Common myeloid progenitor, CD34-positive (primary cell): ENCODE data around the gene BMP7.
"Not testable (repeated sequence)": the region's sequence is repeated elsewhere in the genome, so short reads cannot be mapped to it uniquely, and the experiment has no call there.

ENCODE experiments used
- CTCF ChIA-PET: fragments of 350-600 bp; sonication (Branson Sonifier 250); formaldehyde crosslinking; loops from one replicate; lab custom pipeline; 2021; ENCODE audit warnings: antibody characterized with exemption; lab: Charles Lee
- POLR2A ChIA-PET: fragments of 350-600 bp; sonication (Branson Sonifier 250); formaldehyde crosslinking; loops from one replicate; lab custom pipeline; 2021; ENCODE audit warnings: antibody characterized with exemption; lab: Charles Lee
- DNase-seq, 3 donors: peaks; one replicate each; pipeline versions ENCODE4 v3.0.0 to v3.0.0-alpha.2; 2013
- H3K27ac ChIP-seq, 2 experiments: 1 replicate in 1 of 2; 2 replicates in 1 of 2; pipeline ENCODE4 v1.7.0; 2013; ENCODE audit warnings: inconsistent platforms in 2 of 2, low read length in 2 of 2, mild to moderate bottlenecking in 2 of 2, low read depth in 1 of 2, moderate library complexity in 1 of 2; ENCODE audit not compliant: severe bottlenecking in 2 of 2, insufficient read depth in 1 of 2, poor library complexity in 1 of 2
- H3K27me3 ChIP-seq, 5 experiments: replicated peaks in 2 of 5; 1 replicate in 3 of 5; 2 replicates in 2 of 5; pipeline versions ENCODE4 v1.6.1 to v1.7.0; 2013; ENCODE audit warnings: low read length in 4 of 5, mild to moderate bottlenecking in 2 of 5, moderate library complexity in 2 of 5, inconsistent platforms in 1 of 5; ENCODE audit not compliant: insufficient read depth in 5 of 5, control insufficient read depth in 4 of 5
- H3K36me3 ChIP-seq, 4 experiments: 1 replicate in 2 of 4; 2 replicates in 2 of 4; pipeline versions ENCODE4 v1.6.1 to v1.7.0; 2013; ENCODE audit warnings: low read length in 3 of 4, control low read depth in 1 of 4, mild to moderate bottlenecking in 1 of 4; ENCODE audit not compliant: control insufficient read depth in 4 of 4, insufficient read depth in 4 of 4
- H3K4me1 ChIP-seq, 4 experiments: 1 replicate in 3 of 4; 2 replicates in 1 of 4; pipeline versions ENCODE4 v1.6.1 to v1.7.1; 2013; ENCODE audit warnings: low read length in 3 of 4, mild to moderate bottlenecking in 3 of 4, control low read depth in 1 of 4, inconsistent platforms in 1 of 4, moderate library complexity in 1 of 4; ENCODE audit not compliant: control insufficient read depth in 4 of 4, insufficient read depth in 4 of 4; ENCODE audit errors: control extremely low read depth in 1 of 4
- H3K4me3 ChIP-seq, 7 experiments: 1 replicate in 4 of 7; 2 replicates in 3 of 7; pipeline versions ENCODE4 v1.5.1 to v1.7.0; 2013; ENCODE audit warnings: mild to moderate bottlenecking in 7 of 7, low read length in 6 of 7, moderate library complexity in 6 of 7, inconsistent platforms in 2 of 7, low read depth in 2 of 7, control low read depth in 1 of 7; ENCODE audit not compliant: insufficient read depth in 4 of 7, control insufficient read depth in 1 of 7; ENCODE audit errors: extremely low read depth in 1 of 7
- H3K9me3 ChIP-seq, 5 experiments: 1 replicate in 4 of 5; 2 replicates in 1 of 5; pipeline versions ENCODE4 v1.6.1 to v1.7.1; 2013; ENCODE audit warnings: low read length in 4 of 5, mild to moderate bottlenecking in 2 of 5, inconsistent platforms in 1 of 5, low read depth in 1 of 5, moderate library complexity in 1 of 5; ENCODE audit not compliant: control insufficient read depth in 4 of 5, insufficient read depth in 2 of 5; ENCODE audit errors: control extremely low read depth in 1 of 5
- WGBS: methylation state at CpG from one replicate; pipeline ENCODE4 v1.1.5; 2013; ENCODE audit not compliant: insufficient coverage; 5-methylcytosine and 5-hydroxymethylcytosine counted together

BMP7 gene

DNA sequence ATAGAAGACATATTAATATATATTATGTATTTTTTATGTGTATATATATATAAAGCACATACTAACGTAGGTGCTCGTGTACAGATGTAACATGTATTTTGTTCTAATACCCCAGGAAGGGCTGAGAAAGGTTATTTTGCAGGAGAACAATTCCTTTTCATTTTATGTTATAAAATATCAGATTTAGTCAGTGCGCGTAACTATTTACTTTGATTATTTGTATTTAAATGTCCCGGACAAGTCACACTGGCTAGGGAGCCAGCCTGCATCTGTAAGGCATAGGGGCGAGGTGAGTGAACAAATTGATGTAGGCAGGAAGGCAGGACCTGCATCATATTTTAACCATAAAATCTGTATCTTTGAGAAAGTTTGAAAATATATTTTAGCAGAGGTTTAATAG, 74.1 kb downstream of the BMP7 start:
- no peaks in the 10 kb centered on the region for H3K4me1 ChIP-seq
- H3K9me3 ChIP-seq: no peaks in the 10 kb centered on the region
- no peaks in the 10 kb centered on the region for H3K36me3 ChIP-seq
- POLR2A ChIA-PET: no interaction called here
- no peak overlapping the region for H3K4me3 ChIP-seq
- DNase-seq: no peak
- 100% methylated on average over 1 of the region's 6 CpGs for WGBS
- CTCF ChIA-PET: no interaction called here
- H3K27me3 ChIP-seq: peaks cover 0 to 19% (median 2%) of the 10 kb centered on the region in 5 experiments
- H3K27ac ChIP-seq: no peak overlapping the region

- H3K36me3 ChIP-seq, DNase-seq, H3K9me3 ChIP-seq, H3K27ac ChIP-seq, H3K4me1 ChIP-seq, H3K4me3 ChIP-seq, CTCF ChIA-PET, POLR2A ChIA-PET: not testable (repeated sequence)
- 98% methylated on average over 8 of the region's 8 CpGs for WGBS
- H3K27me3 ChIP-seq: peaks cover 0 to 17% (median 3%) of the 10 kb centered on the region in 5 experiments
Measured at GRCh38 chr20:57191265-57191638, 75.2 kb downstream of the BMP7 start.

DNA sequence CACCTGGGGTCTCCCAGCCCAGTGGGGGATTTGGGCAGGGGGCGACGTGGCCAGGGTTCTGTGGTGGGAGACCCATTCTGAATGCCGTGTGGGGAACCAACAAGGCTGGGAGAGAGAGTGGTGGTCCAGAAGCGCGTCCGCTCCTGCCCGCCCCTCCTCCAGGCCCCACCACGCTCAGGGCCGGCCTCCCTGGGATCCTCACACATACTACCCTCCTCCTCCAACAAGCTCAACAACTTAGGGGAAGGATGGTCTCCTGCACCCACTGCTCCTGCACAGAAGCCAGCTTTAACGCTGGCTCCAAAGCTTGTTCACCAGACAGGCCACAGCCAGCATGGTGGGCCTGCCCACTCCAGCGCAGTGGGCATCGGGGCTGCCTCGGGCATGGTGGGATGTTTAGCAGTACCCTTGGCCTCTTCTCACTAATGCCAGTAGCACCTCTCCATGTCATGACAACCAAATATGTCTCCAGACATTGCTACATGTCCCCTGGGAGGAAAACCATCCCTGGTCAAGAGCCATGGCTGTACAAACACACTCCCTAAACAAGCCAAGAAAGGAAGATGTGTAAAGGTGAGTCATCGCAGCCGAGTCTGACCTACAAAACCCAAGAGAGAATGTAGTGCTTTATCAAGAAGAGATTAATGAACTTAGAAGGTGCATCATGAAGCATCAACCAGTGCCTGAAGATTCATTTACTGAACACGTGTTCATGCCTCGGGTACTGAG, 75.7 kb downstream of the BMP7 start:
- Histone ChIP-seq H3K4me1 (no peaks in the 10 kb centered on the region), H3K4me3 (no peak overlapping the region), H3K9me3 (no peaks in the 10 kb centered on the region), H3K27ac (no peak overlapping the region), H3K36me3 (no peaks in the 10 kb centered on the region), H3K27me3 (peaks cover 0 to 13% (median 3%) of the 10 kb centered on the region in 5 experiments)
- 96% methylated on average over 10 of the region's 17 CpGs for WGBS
- DNase-seq: no peak
- ChIA-PET CTCF (no interaction called here), POLR2A (no interaction called here)

GRCh38 chr20:57189713-57190112, 76.7 kb downstream of the BMP7 start:
- DNase-seq: no peak
- CTCF ChIA-PET: no interaction called here
- 91% methylated on average over 4 of the region's 5 CpGs for WGBS

GRCh38 chr20:57188576-57189079, 77.8 kb downstream of the BMP7 start:
- no peak overlapping the region for H3K4me3 ChIP-seq
- 89% methylated on average over 1 of the region's 6 CpGs for WGBS
- CTCF ChIA-PET: interaction anchor here (0.7 kb wide), 1 partner anchor 29 kb away, joined by 3 read pairs; no protein-coding TSS in a partner anchor
- no peaks in the 10 kb centered on the region for H3K4me1 ChIP-seq
- no peak overlapping the region for H3K27ac ChIP-seq
- no peak for DNase-seq
- H3K9me3 ChIP-seq: peaks cover 0 to 4% (median 0%) of the 10 kb centered on the region in 5 experiments
- H3K27me3 ChIP-seq: peaks cover 0 to 13% (median 0%) of the 10 kb centered on the region in 5 experiments
- no peaks in the 10 kb centered on the region for H3K36me3 ChIP-seq
- POLR2A ChIA-PET: no interaction called here

More at GRCh38 chr20:57189713-57190112, 76.7 kb downstream of the BMP7 start:
- POLR2A ChIA-PET: no interaction called here
- H3K27me3 ChIP-seq: peaks cover 0 to 10% (median 3%) of the 10 kb centered on the region in 5 experiments
- H3K4me1 ChIP-seq: no peaks in the 10 kb centered on the region
- H3K4me3 ChIP-seq: no peak overlapping the region
- H3K36me3 ChIP-seq: no peaks in the 10 kb centered on the region
- no peak overlapping the region for H3K27ac ChIP-seq
- H3K9me3 ChIP-seq: peaks cover 0 to 4% (median 0%) of the 10 kb centered on the region in 5 experiments

DNA sequence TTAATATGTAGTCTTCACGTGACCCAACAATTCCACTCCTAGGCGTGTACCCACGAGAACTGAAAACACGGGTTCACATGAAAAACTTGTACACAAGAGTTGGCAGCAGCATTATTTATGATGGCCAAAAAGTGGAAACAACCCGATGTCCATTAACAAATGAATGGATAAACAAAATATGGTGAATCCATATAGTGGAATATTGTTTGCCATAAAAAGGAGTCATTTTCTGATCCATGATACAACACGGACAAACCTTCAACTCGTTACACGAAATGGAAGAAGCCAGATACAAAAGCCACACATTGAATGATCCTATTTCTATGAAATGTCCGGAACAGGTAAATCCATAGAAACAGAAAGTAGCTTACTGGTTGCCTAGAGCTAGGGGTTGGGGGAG, 78.4 kb downstream of the BMP7 start:
- no peaks in the 10 kb centered on the region for H3K4me1 ChIP-seq
- no peak for DNase-seq
- H3K36me3 ChIP-seq: no peaks in the 10 kb centered on the region
- 97% methylated on average over 5 of the region's 9 CpGs for WGBS
- ChIA-PET POLR2A (no interaction called here), CTCF (interaction anchor here (0.7 kb wide), 1 partner anchor 29 kb away, joined by 3 read pairs; no protein-coding TSS in a partner anchor)
- H3K27me3 ChIP-seq: peaks cover 0 to 13% (median 0%) of the 10 kb centered on the region in 5 experiments
- H3K27ac ChIP-seq: no peak overlapping the region
- peaks cover 0 to 4% (median 0%) of the 10 kb centered on the region in 5 experiments for H3K9me3 ChIP-seq
- no peak overlapping the region for H3K4me3 ChIP-seq

DNA sequence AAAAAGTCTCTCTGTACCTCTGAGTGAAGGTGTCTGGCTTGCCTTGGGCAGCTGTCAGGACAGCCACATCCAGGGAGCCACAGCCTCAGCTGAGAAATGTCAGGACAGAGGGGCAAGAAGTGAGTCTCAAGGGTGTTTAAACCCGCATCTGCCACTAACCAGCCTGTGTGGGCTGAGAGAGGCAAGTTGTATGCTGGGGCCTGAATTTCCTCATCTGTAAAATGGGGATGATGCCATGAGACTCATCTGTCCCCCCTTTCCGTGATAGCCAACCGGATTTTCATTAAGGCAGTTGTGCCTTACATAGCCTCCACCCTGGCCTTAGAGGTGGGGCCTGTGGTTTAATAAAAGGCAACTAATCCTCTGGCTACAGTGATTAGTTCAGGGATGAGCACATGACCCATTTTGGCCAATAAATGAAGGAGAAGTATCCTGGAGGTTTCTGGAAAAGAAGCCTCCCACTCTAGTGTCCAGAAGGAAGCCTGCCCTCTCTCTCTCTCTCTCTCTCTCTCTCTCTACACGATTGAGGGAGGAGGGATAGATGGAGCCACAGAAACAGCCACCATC, 79.3 kb downstream of the BMP7 start:
- ChIA-PET CTCF (no interaction called here), POLR2A (no interaction called here)
- no peaks in the 10 kb centered on the region for H3K36me3 ChIP-seq
- H3K9me3 ChIP-seq: peaks cover 0 to 4% (median 0%) of the 10 kb centered on the region in 5 experiments
- H3K4me3 ChIP-seq: no peak overlapping the region
- no peak for DNase-seq
- no peaks in the 10 kb centered on the region for H3K4me1 ChIP-seq
- WGBS: 86% methylated on average over 3 of the region's 4 CpGs
- peaks cover 0 to 17% (median under 1%) of the 10 kb centered on the region in 5 experiments for H3K27me3 ChIP-seq
- no peak overlapping the region for H3K27ac ChIP-seq
